Esophagus squamous epithelium (tissue), 5 donors: ENCODE results near the gene PADI2. TPM values are rescaled to one million over a fixed set of nuclear protein-coding genes. Genes with fewer than 3 reads are reported as not detected.

Experiments used
- DNase-seq: peaks from one replicate; lab custom pipeline; 2025; lab: John Stamatoyannopoulos, UW
- H3K27ac ChIP-seq, 4 donors: fragments of 200-600 bp; sonication (generic); one replicate each; pipeline ENCODE4 v1.5.1; 2016 to 2019; ENCODE audit warnings: mild to moderate bottlenecking in 1 of 4
- H3K27me3 ChIP-seq, 4 donors: fragments of 200-600 bp; sonication (generic); 1 replicate in 3 of 4; 2 replicates in 1 of 4; pipeline versions ENCODE4 v1.5.1 to v1.6.0; 2017 to 2021; ENCODE audit warnings: antibody characterized with exemption in 1 of 4
- H3K36me3 ChIP-seq, 3 donors: fragments of 200-600 bp; sonication (generic); one replicate each; pipeline ENCODE4 v1.5.1; 2016 to 2019
- H3K4me1 ChIP-seq, 3 donors: fragments of 200-600 bp; sonication (generic); one replicate each; pipeline ENCODE4 v1.5.1; 2017 to 2019
- H3K4me3 ChIP-seq, 4 donors: fragments of 200-600 bp; sonication (generic); 1 replicate in 3 of 4; 2 replicates in 1 of 4; pipeline ENCODE4 v1.5.1; 2016 to 2019; ENCODE audit warnings: mild to moderate bottlenecking in 2 of 4, moderate library complexity in 1 of 4
- H3K9me3 ChIP-seq, 3 donors: fragments of 200-600 bp; sonication (generic); one replicate each; pipeline ENCODE4 v1.5.1; 2016 to 2019
- POLR2A ChIP-seq, 4 donors: fragments of 450-650 bp; IDR thresholded peaks; one replicate each; pipeline ENCODE4 v1.6.1; 2017; ENCODE audit warnings: antibody characterized with exemption in 4 of 4, mild to moderate bottlenecking in 4 of 4, moderate library complexity in 3 of 4
- WGBS, 2 donors: methylation state at CpG; one replicate each; pipeline ENCODE4 v1.1.5; 2018; 5-methylcytosine and 5-hydroxymethylcytosine counted together
- intact Hi-C: fragments of 100-400 bp; cut with DNase I; formaldehyde crosslinking; loops from one replicate; pipeline ENCODE4 v1.15.0; 2022
- total RNA-seq, 4 donors: library from RNA; depleted of rRNA; stranded (reverse); fragments of >200 nt; gene quantifications; one replicate each; pipeline ENCODE4 v1.1.0, GENCODE V29; 2016
- TF ChIP-seq, protein P1 (sequence below), 6 experiments: fragments of 450-650 bp in 4 of 6; fragments of 200-600 bp in 2 of 6; sonication (generic) in 2 of 6; IDR thresholded peaks; one replicate each; pipeline ENCODE4 v1.5.1; 2016 to 2019; ENCODE audit warnings: antibody characterized with exemption in 6 of 6, mild to moderate bottlenecking in 4 of 6, moderate library complexity in 4 of 6
- donor health status: DM: yes; HTN: yes; CAD: no.

Gene PADI2
- total RNA-seq, 4 donors from 2014 or later: 0.57 to 2.1 (median 1.1) TPM

DNA sequence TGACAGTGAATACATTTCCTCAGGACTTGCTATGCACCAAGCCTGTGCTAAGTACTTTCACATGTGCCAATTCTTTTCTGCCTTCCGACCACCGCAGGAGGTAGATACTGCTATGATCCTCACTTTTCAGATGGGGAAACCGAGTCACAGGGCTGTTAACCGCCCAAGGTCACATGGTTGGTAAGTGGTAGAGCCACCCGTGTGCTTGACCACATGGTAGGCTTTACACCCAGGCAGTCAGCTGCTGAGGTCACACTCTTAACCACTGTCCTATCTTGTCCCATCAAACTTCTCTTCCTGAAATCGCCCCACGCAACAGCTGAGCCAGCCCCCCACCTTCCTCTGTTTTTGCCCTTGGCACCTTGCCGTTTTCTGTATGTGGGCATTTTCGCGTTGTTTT lies 34.5 kb downstream of the PADI2 start:
- Histone ChIP-seq H3K9me3 (no peaks in the 10 kb centered on the region), H3K36me3 (no peaks in the 10 kb centered on the region), H3K4me1 (peaks cover 0 to 4% (median 0%) of the 10 kb centered on the region in 3 donors), H3K27ac (no peak overlapping the region), H3K4me3 (no peak overlapping the region), H3K27me3 (peaks cover 0 to 11% (median 0%) of the 10 kb centered on the region in 4 donors)
- intact Hi-C loops: no loop called here
- DNase-seq: no peak
- 77 to 78% methylated on average over 10 of the region's 10 CpGs for WGBS, 2 donors
- TF ChIP-seq, protein P1, sequence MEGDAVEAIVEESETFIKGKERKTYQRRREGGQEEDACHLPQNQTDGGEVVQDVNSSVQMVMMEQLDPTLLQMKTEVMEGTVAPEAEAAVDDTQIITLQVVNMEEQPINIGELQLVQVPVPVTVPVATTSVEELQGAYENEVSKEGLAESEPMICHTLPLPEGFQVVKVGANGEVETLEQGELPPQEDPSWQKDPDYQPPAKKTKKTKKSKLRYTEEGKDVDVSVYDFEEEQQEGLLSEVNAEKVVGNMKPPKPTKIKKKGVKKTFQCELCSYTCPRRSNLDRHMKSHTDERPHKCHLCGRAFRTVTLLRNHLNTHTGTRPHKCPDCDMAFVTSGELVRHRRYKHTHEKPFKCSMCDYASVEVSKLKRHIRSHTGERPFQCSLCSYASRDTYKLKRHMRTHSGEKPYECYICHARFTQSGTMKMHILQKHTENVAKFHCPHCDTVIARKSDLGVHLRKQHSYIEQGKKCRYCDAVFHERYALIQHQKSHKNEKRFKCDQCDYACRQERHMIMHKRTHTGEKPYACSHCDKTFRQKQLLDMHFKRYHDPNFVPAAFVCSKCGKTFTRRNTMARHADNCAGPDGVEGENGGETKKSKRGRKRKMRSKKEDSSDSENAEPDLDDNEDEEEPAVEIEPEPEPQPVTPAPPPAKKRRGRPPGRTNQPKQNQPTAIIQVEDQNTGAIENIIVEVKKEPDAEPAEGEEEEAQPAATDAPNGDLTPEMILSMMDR (IDR thresholded peaks at IDR 0.05): no peak
- TF ChIP-seq POLR2A (IDR thresholded peaks at IDR 0.05): no peak

DNA sequence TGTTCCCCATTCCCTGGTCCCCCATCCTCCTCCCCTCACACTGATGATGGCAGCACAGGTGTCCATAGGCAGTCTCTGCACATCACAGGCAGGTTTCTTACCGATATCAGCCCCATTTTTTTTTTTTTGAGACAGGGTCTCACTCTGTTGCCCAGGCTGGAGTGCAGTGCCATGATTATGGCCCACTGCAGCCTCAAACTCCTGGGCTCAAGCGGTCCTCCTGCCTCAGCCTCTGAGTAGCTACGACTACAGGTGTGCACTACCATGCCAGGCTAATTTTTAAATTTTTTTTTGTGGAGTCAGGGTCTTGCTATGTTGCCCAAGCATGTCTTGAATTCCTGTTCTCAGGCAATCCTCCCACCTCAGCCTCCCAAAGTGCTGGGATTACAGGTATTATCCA lies 36.5 kb downstream of the PADI2 start:
- Histone ChIP-seq H3K4me1 (peaks cover 0 to 4% (median 0%) of the 10 kb centered on the region in 3 donors), H3K27me3 (peaks cover 0 to 11% (median 0%) of the 10 kb centered on the region in 4 donors), H3K9me3 (no peaks in the 10 kb centered on the region), H3K4me3 (no peak overlapping the region), H3K27ac (no peak overlapping the region), H3K36me3 (no peaks in the 10 kb centered on the region)
- no peak for DNase-seq
- no peak for TF ChIP-seq POLR2A (IDR thresholded peaks at IDR 0.05)
- TF ChIP-seq, protein P1 (IDR thresholded peaks at IDR 0.05): no peak
- intact Hi-C loops: no loop called here
- 84 to 87% methylated on average over 3 of the region's 3 CpGs for WGBS, 2 donors

DNA sequence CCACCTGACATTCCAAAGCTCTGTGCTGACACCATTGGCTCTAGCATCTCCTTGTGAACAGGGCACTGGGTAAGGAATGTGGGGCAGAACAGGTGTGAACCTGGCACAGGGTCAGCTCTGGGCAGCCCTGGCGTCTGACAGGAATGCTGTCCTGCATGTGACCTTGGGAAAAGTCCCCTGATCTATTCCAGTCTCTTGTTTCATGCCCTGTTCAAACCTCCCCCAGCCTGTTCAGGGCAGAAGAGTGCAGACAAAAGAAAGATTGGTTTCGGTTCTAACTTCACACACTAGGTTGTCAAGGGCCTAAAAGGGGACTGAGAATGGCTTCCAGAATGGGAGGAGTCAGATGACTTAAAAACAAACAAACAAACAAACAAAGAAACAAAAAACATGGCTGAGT lies 37.8 kb downstream of the PADI2 start:
- Histone ChIP-seq H3K36me3 (no peaks in the 10 kb centered on the region), H3K27ac (no peak overlapping the region), H3K4me1 (peaks cover 0 to 4% (median 0%) of the 10 kb centered on the region in 3 donors), H3K27me3 (peaks cover 0 to 11% (median 0%) of the 10 kb centered on the region in 4 donors), H3K9me3 (no peaks in the 10 kb centered on the region), H3K4me3 (no peak overlapping the region)
- intact Hi-C loops: no loop called here
- DNase-seq: no peak
- TF ChIP-seq POLR2A (IDR thresholded peaks at IDR 0.05): no peak
- TF ChIP-seq, protein P1 (IDR thresholded peaks at IDR 0.05): no peak
- WGBS, 2 donors: 44 to 48% methylated on average over 1 to 2 of the region's 2 CpGs

DNA sequence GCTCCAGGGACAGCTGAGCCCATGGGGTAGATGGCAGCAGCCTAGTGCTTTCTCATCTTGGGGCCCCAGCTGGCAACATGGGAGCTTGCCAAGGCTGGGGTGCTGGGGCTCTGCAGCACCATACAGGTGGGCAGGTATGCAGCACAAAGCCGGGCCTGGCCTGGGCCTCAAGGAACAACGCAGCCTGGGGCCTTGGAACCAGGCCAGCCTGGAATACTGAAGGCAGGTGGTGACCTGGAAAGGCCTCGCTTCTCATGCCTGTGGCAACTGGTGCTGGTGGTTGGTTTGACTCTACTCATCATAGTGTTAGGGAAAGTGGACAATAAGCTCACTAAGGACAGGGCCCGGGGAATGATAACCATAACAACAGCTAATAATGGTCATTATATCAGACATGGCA lies 38.4 kb downstream of the PADI2 start:
- no CpG with 5 or more reads among the region's 4 CpGs for WGBS, 2 donors
- no peak overlapping the region for H3K4me3 ChIP-seq
- H3K9me3 ChIP-seq: no peaks in the 10 kb centered on the region
- TF ChIP-seq, protein P1 (IDR thresholded peaks at IDR 0.05): no peak
- no peak for TF ChIP-seq POLR2A (IDR thresholded peaks at IDR 0.05)
- peaks cover 0 to 7% (median 0%) of the 10 kb centered on the region in 4 donors for H3K27me3 ChIP-seq
- peaks cover 0 to 4% (median 0%) of the 10 kb centered on the region in 3 donors for H3K4me1 ChIP-seq
- no peak overlapping the region for H3K27ac ChIP-seq
- no peak for DNase-seq
- intact Hi-C loops: no loop called here
- H3K36me3 ChIP-seq: no peaks in the 10 kb centered on the region

DNA sequence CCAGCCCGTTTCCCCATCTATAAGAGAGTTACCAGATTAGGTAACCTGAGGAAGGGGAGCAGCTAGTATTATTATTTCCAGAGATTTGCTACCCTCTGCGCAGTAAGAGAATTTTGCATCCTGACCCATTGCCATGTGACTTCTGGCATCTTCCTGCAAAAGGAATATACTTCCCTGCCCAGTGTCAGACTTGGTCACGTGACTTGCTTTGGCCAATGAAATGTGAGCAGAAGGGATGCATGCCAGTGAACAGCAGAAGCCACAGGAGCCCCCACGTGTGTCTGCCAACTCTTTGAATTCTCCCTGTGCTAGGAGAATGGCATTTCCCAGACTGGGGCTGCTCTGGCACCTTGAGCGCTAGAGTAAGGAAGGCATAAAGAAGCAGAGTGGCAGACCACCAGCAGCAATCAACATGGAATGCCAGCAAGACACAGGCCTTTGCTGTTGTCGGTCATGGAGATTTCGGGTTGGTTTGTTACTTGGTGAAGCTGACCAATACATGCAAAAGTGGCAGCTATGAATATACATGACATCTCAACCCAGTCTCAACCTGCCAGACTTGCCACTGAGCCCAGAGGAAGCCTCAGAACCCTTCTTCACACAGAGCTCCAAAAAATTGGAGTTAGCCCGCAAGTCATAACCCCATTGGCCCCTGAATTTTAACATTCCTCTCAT lies 39.0 kb downstream of the PADI2 start:
- WGBS, 2 donors: 82 to 83% methylated on average over 3 to 8 of the region's 8 CpGs
- Histone ChIP-seq H3K27ac (no peak overlapping the region), H3K4me3 (no peak overlapping the region), H3K36me3 (no peaks in the 10 kb centered on the region), H3K9me3 (no peaks in the 10 kb centered on the region), H3K4me1 (peaks cover 0 to 4% (median 0%) of the 10 kb centered on the region in 3 donors), H3K27me3 (peaks cover 0 to 5% (median 0%) of the 10 kb centered on the region in 4 donors)
- intact Hi-C loops: no loop called here
- TF ChIP-seq, protein P1 (IDR thresholded peaks at IDR 0.05): no peak
- no peak for TF ChIP-seq POLR2A (IDR thresholded peaks at IDR 0.05)
- DNase-seq: no peak
